Prostate gland (tissue), 2 donors: ENCODE results near the gene GPR146. TPM values are rescaled to one million over a fixed set of nuclear protein-coding genes. Genes with fewer than 3 reads are reported as not detected.

Experiments used
- DNase-seq: peaks from one replicate; pipeline ENCODE4 v3.0.0-alpha.2; 2019; ENCODE audit warnings: low spot score
- H3K27ac ChIP-seq, 2 donors: fragments of 200-600 bp; sonication (generic); 2 replicates each; pipeline ENCODE4 v1.5.1; 2017 to 2019
- H3K27me3 ChIP-seq: fragments of 200-600 bp; sonication (generic); replicated peaks from 2 replicates; pipeline ENCODE4 v1.5.1; 2019; ENCODE audit not compliant: insufficient read depth
- H3K36me3 ChIP-seq, 2 donors: fragments of 200-600 bp; sonication (generic); 1 replicate in 1 of 2; 2 replicates in 1 of 2; pipeline versions ENCODE4 v1.5.1 to v1.8.1; 2017 to 2019
- H3K4me1 ChIP-seq: fragments of 200-600 bp; sonication (generic); replicated peaks from 2 replicates; pipeline ENCODE4 v1.5.1; 2019
- H3K4me3 ChIP-seq, 2 donors: fragments of 200-600 bp; sonication (generic); 2 replicates each; pipeline ENCODE4 v1.5.1; 2017 to 2019
- H3K9me3 ChIP-seq: fragments of 200-600 bp; sonication (generic); 2 replicates; pipeline ENCODE4 v1.5.1; 2017
- POLR2A ChIP-seq: fragments of 450-650 bp; IDR thresholded peaks from one replicate; pipeline ENCODE4 v1.6.1; 2016; ENCODE audit warnings: antibody characterized with exemption, mild to moderate bottlenecking
- POLR2AphosphoS5 ChIP-seq: sonication (generic); formaldehyde crosslinking; IDR thresholded peaks from one replicate; pipeline ENCODE4 v1.6.1; 2017; ENCODE audit warnings: antibody characterized with exemption
- WGBS: methylation state at CpG from one replicate; pipeline ENCODE4 v1.1.5; 2018; 5-methylcytosine and 5-hydroxymethylcytosine counted together
- intact Hi-C: fragments of 100-400 bp; cut with DNase I; formaldehyde crosslinking; loops from one replicate; pipeline ENCODE4 v1.14.2; 2022
- total RNA-seq, 2 donors: library from RNA; depleted of rRNA; stranded (reverse); fragments of >200 nt; gene quantifications; one replicate each; pipeline ENCODE4 v1.1.0, GENCODE V29; 2016
- TF ChIP-seq, protein P1 (sequence below), 4 experiments: fragments of 200-600 bp in 2 of 4; fragments of 450-650 bp in 2 of 4; sonication (generic) in 2 of 4; IDR thresholded peaks; 1 replicate in 3 of 4; 2 replicates in 1 of 4; pipeline ENCODE4 v1.5.1; 2016 to 2019; ENCODE audit warnings: antibody characterized with exemption in 4 of 4, mild to moderate bottlenecking in 2 of 4, moderate library complexity in 2 of 4

Gene GPR146
- total RNA-seq, 2 donors from 2014 or later = 6.1 to 25.9 TPM

GRCh38 chr7:1083729-1084657 is 39.6 kb downstream of the GPR146 start:
- TF ChIP-seq POLR2A (no peak), POLR2AphosphoS5 (no peak)
- TF ChIP-seq, protein P1, sequence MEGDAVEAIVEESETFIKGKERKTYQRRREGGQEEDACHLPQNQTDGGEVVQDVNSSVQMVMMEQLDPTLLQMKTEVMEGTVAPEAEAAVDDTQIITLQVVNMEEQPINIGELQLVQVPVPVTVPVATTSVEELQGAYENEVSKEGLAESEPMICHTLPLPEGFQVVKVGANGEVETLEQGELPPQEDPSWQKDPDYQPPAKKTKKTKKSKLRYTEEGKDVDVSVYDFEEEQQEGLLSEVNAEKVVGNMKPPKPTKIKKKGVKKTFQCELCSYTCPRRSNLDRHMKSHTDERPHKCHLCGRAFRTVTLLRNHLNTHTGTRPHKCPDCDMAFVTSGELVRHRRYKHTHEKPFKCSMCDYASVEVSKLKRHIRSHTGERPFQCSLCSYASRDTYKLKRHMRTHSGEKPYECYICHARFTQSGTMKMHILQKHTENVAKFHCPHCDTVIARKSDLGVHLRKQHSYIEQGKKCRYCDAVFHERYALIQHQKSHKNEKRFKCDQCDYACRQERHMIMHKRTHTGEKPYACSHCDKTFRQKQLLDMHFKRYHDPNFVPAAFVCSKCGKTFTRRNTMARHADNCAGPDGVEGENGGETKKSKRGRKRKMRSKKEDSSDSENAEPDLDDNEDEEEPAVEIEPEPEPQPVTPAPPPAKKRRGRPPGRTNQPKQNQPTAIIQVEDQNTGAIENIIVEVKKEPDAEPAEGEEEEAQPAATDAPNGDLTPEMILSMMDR (IDR thresholded peaks at IDR 0.05) = no peak
- H3K27ac ChIP-seq = no peak overlapping the region
- H3K36me3 ChIP-seq = no peaks in the 10 kb centered on the region
- H3K4me3 ChIP-seq = no peak overlapping the region
- H3K27me3 ChIP-seq = no peaks in the 10 kb centered on the region
- WGBS = 84% methylated on average over 44 of the region's 45 CpGs
- peak; percentile 43 for DNase-seq
- H3K9me3 ChIP-seq = no peaks in the 10 kb centered on the region
- intact Hi-C loops = no loop called here
- H3K4me1 ChIP-seq = peaks cover 5% of the 10 kb centered on the region

DNA sequence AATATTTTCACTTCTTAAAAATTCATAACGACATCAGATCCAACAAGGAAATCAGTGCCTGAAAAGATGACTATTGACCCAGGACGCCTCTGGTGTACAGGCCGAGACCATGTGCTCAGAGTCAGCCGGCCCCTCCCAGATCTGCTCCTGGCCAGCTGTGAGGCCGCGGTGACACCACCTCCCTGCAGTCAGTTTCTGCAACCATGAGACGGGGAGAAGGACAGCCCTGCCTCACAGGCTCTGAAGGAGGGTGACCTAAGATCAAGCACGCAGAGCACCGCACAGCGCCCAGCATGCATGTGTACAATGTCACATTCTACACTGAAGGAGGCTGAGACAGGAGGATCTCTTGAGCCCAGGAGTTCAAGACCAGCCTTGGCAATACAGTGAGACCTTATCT is 40.9 kb downstream of the GPR146 start:
- 94% methylated on average over 10 of the region's 10 CpGs for WGBS
- Histone ChIP-seq H3K27me3 (no peaks in the 10 kb centered on the region), H3K4me3 (no peak overlapping the region), H3K4me1 (peaks cover 5% of the 10 kb centered on the region), H3K36me3 (no peaks in the 10 kb centered on the region), H3K27ac (no peak overlapping the region), H3K9me3 (no peaks in the 10 kb centered on the region)
- TF ChIP-seq POLR2AphosphoS5 (no peak), POLR2A (no peak)
- TF ChIP-seq, protein P1 (IDR thresholded peaks at IDR 0.05) = no peak
- DNase-seq = no peak
- intact Hi-C loops = loop anchor here (5.0 kb wide), 1 partner anchor 92 kb away; no protein-coding TSS in a partner anchor

GRCh38 chr7:1085910-1086421 is 41.6 kb downstream of the GPR146 start:
- no peak for TF ChIP-seq POLR2A
- TF ChIP-seq, protein P1 (IDR thresholded peaks at IDR 0.05) = no peak
- TF ChIP-seq POLR2AphosphoS5 = no peak
- Histone ChIP-seq H3K27ac (no peak overlapping the region), H3K4me1 (peaks cover 5% of the 10 kb centered on the region), H3K9me3 (no peaks in the 10 kb centered on the region), H3K27me3 (no peaks in the 10 kb centered on the region), H3K4me3 (no peak overlapping the region), H3K36me3 (no peaks in the 10 kb centered on the region)
- WGBS = 87% methylated on average over 11 of the region's 11 CpGs
- intact Hi-C loops = loop anchor here (5.0 kb wide), 1 partner anchor 91 kb away; no protein-coding TSS in a partner anchor
- DNase-seq = no peak

DNA sequence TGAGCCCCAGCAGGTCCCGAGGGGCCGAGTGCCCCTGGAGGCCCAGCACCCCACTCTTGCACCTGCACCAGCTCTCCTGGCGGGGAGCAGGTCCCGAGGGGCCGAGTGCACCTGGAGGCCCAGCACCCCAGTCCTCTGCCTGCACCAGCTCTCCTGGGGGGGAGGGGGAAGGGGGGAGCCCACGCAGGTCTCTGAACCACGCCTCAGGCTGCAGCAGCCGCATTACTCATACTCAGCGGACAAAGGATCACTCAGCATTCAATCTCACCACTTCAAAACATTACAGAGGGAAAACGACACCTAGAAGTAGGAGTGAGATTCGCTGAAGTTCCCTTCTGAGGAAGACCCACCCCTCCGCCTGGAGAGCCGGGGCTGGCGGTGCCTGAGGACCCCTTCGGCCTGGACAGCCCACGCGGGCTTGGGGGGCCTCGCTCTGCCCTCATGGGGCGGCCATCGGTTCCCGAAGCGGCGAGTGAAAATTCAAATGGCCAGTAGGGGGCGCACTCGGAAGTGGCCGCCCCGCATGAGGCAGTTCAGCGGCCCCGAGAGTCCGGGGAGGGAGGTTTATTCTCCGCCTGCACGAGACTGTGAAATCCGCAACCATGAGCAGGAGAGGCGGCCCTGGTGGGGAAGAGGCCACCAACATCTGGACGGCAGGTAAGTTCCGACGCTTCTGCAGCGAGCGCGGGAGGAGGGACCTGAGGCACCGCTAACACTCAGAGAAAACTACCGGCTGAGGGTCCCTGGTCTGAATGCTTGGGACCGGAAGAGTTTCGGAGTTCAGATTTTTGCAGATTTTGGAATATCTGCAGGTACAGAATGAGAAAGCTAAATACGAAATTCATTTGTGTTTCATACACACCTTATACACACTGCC is 42.5 kb downstream of the GPR146 start:
- H3K36me3 ChIP-seq = no peaks in the 10 kb centered on the region
- no peaks in the 10 kb centered on the region for H3K27me3 ChIP-seq
- intact Hi-C loops = loop anchor here (1.0 to 5.0 kb wide), 2 partner anchors 36 to 90 kb away; no protein-coding TSS in a partner anchor
- H3K4me3 ChIP-seq = peak overlapping the region; percentile 10 to 26
- peak; percentile 55 for DNase-seq
- peak; percentile 50 for TF ChIP-seq POLR2AphosphoS5
- TF ChIP-seq, protein P1 (IDR thresholded peaks at IDR 0.05) = peak; percentile 83 to 97 (median 88)
- no peak for TF ChIP-seq POLR2A
- 15% methylated on average over 42 of the region's 45 CpGs for whole genome bisulfite sequencing
- no peaks in the 10 kb centered on the region for H3K9me3 ChIP-seq
- H3K27ac ChIP-seq = no peak overlapping the region
- H3K4me1 ChIP-seq = peaks cover 5% of the 10 kb centered on the region
